GM12878 (cell line): ENCODE measurements around the gene RYK. TPM values are rescaled to one million over a fixed set of nuclear protein-coding genes. Genes with fewer than 3 reads are reported as not detected.

Source experiments
- ATAC-seq: fragments of 200-7000 bp; cut with Tn5 transposase; 3 replicates; pipeline ENCODE4 v1.9.1; 2020; ENCODE audit warnings: mild to moderate bottlenecking, moderate library complexity
- BruUV-seq: library from RNA; stranded (reverse); fragments of 400-500 nt; replicated peaks from 2 replicates; lab custom pipeline; 2021; lab: Mats Ljungman, UMichigan
- CTCF ChIA-PET: fragments of 300-600 bp; sonication (Branson Sonifier 250); formaldehyde crosslinking; extraction: SDS; loops from one replicate; lab custom pipeline; 2021; ENCODE audit warnings: inconsistent platforms; lab: Yijun Ruan, JAX
- POLR2A ChIA-PET: fragments of 350-600 bp; formaldehyde crosslinking; extraction: SDS; loops from one replicate; lab custom pipeline; 2021; ENCODE audit warnings: inconsistent platforms; lab: Charles Lee
- RAD21 ChIA-PET: fragments of 300-600 bp; sonication (Branson Sonifier 250); formaldehyde crosslinking; loops from one replicate; lab custom pipeline; 2023; ENCODE audit warnings: antibody characterized with exemption; ENCODE audit not compliant: unreplicated experiment; lab: Charles Lee
- SMC1A ChIA-PET: fragments of 300-600 bp; sonication (Branson Sonifier 250); formaldehyde crosslinking; loops from one replicate; lab custom pipeline; 2023; ENCODE audit not compliant: unreplicated experiment, uncharacterized antibody; lab: Charles Lee
- DNase-seq: peaks from one replicate; pipeline ENCODE4 v3.0.0-alpha.2; 2011; ENCODE audit warnings: low read depth, low spot score
- FAIRE-seq: peaks from 3 replicates; lab custom pipeline; 2011; peaks lifted over from hg19 to GRCh38; lab: Jason Lieb, UNC
- H2AFZ ChIP-seq: 2 replicates; pipeline ENCODE4 v1.6.0; 2011; ENCODE audit warnings: low read depth, low read length, control low read depth; ENCODE audit not compliant: control insufficient read depth
- H3K27ac ChIP-seq: 2 replicates; pipeline ENCODE4 v1.5.1; 2011; ENCODE audit warnings: control low read depth; ENCODE audit not compliant: control insufficient read depth, insufficient read depth
- H3K27me3 ChIP-seq, 2 experiments: replicated peaks in 1 of 2; 2 replicates each; pipeline versions ENCODE4 v1.6.0 to v1.6.1; 2011; ENCODE audit warnings: low read length in 1 of 2; ENCODE audit not compliant: control insufficient read depth in 2 of 2, insufficient read depth in 2 of 2
- H3K36me3 ChIP-seq, 2 experiments: 2 replicates each; pipeline ENCODE4 v1.5.1; 2011; ENCODE audit warnings: low read length in 1 of 2; ENCODE audit not compliant: control insufficient read depth in 2 of 2, insufficient read depth in 2 of 2
- H3K4me1 ChIP-seq: 2 replicates; pipeline ENCODE4 v1.6.1; 2011; ENCODE audit warnings: mild to moderate bottlenecking, low read length, moderate library complexity, mixed read lengths; ENCODE audit not compliant: control insufficient read depth, insufficient read depth
- H3K4me2 ChIP-seq: 2 replicates; pipeline ENCODE4 v1.6.0; 2011; ENCODE audit warnings: control low read depth; ENCODE audit not compliant: control insufficient read depth, insufficient read depth
- H3K4me3 ChIP-seq: fragments of 200-600 bp; sonication (generic); 2 replicates; pipeline ENCODE4 v1.5.1; 2016
- H3K79me2 ChIP-seq: 2 replicates; pipeline ENCODE4 v1.6.0; 2011; ENCODE audit warnings: low read length; ENCODE audit not compliant: control insufficient read depth, insufficient read depth
- H3K9ac ChIP-seq: 2 replicates; pipeline ENCODE4 v1.8.0; 2011; ENCODE audit warnings: low read length, control low read depth, mixed read lengths; ENCODE audit not compliant: control insufficient read depth, insufficient read depth
- H3K9me3 ChIP-seq: replicated peaks from 3 replicates; pipeline ENCODE4 v1.5.1; 2011; ENCODE audit warnings: mild to moderate bottlenecking, low read length; ENCODE audit not compliant: control insufficient read depth, insufficient read depth
- H4K20me1 ChIP-seq: 2 replicates; pipeline ENCODE4 v1.6.0; 2011; ENCODE audit not compliant: control insufficient read depth, insufficient read depth
- CBFB ChIP-seq: IDR thresholded peaks from 2 replicates; pipeline ENCODE4 v1.6.1; 2016; ENCODE audit warnings: antibody characterized with exemption, low read depth
- IKZF1 ChIP-seq: fragments of 450-650 bp; conservative IDR thresholded peaks from 2 replicates; pipeline ENCODE4 v1.6.1; 2017; ENCODE audit warnings: antibody characterized with exemption, mild to moderate bottlenecking
- IKZF2 ChIP-seq, 2 experiments: fragments of 450-650 bp; IDR thresholded peaks; 2 replicates each; pipeline ENCODE4 v1.6.1; 2017; ENCODE audit warnings: mild to moderate bottlenecking in 2 of 2, moderate library complexity in 2 of 2
- MEF2B ChIP-seq: fragments of 450-650 bp; IDR thresholded peaks from 2 replicates; pipeline ENCODE4 v1.6.1; 2018; ENCODE audit warnings: mild to moderate bottlenecking, moderate library complexity; ENCODE audit not compliant: partially characterized antibody, poor library complexity, severe bottlenecking
- NFIC ChIP-seq: IDR thresholded peaks from 2 replicates; pipeline ENCODE4 v1.6.1; 2012; ENCODE audit warnings: low read depth, mild to moderate bottlenecking, inconsistent platforms, low read length, moderate library complexity
- PAX5 ChIP-seq: IDR thresholded peaks from 2 replicates; pipeline ENCODE4 v1.6.1; 2011; ENCODE audit warnings: low read depth, low read length, borderline replicate concordance
- SPI1 ChIP-seq: IDR thresholded peaks from 2 replicates; pipeline ENCODE4 v1.6.1; 2011; ENCODE audit warnings: low read depth, mild to moderate bottlenecking, low read length, moderate library complexity, borderline replicate concordance; ENCODE audit not compliant: insufficient read depth
- SREBF2 ChIP-seq: IDR thresholded peaks from 2 replicates; pipeline ENCODE4 v1.6.1; 2012; ENCODE audit warnings: mild to moderate bottlenecking, low read length
- TCF3 ChIP-seq: IDR thresholded peaks from 2 replicates; pipeline ENCODE4 v1.6.1; 2012; ENCODE audit warnings: low read depth, mild to moderate bottlenecking, low read length, borderline replicate concordance; ENCODE audit not compliant: insufficient read depth
- USF1 ChIP-seq: IDR thresholded peaks from 2 replicates; pipeline ENCODE4 v1.6.1; 2011; ENCODE audit warnings: borderline replicate concordance, low read depth, mild to moderate bottlenecking, moderate library complexity, mixed read lengths, low read length; ENCODE audit not compliant: insufficient read depth; ENCODE audit errors: extremely low read length
- ZNF207 ChIP-seq: fragments of 450-650 bp; IDR thresholded peaks from 2 replicates; pipeline ENCODE4 v1.6.1; 2014; ENCODE audit warnings: antibody characterized with exemption, mild to moderate bottlenecking, borderline replicate concordance
- ZNF24 ChIP-seq: fragments of 450-650 bp; IDR thresholded peaks from 2 replicates; pipeline ENCODE4 v1.6.1; 2017; ENCODE audit warnings: antibody characterized with exemption, mild to moderate bottlenecking
- ZNF274 ChIP-seq: IDR thresholded peaks from one replicate; pipeline ENCODE4 v1.8.0; 2011; ENCODE audit not compliant: insufficient read length, insufficient read depth
- WGBS: methylation state at CpG from one replicate; pipeline ENCODE4 v1.1.6; 2016; ENCODE audit warnings: low lambda C conversion rate; ENCODE audit not compliant: insufficient replicate concordance, insufficient coverage; ENCODE audit errors: missing lambda C conversion rate; 5-methylcytosine and 5-hydroxymethylcytosine counted together
- in situ Hi-C: fragments of 300-500 bp; cut with MboI; formaldehyde crosslinking; loops from 9 replicates; pipeline ENCODE4 v1.14.3; 2018; ENCODE audit warnings: mixed read lengths
- intact Hi-C: fragments of 100-400 bp; cut with micrococcal nuclease; formaldehyde crosslinking; loops from one replicate; pipeline ENCODE4 v1.14.2; 2022; ENCODE audit not compliant: unreplicated experiment
- polyA plus RNA-seq, 11 experiments: library from polyadenylated mRNA; depleted of rRNA in 4 of 11; unstranded in 6 of 11; stranded (reverse) in 5 of 11; fragments of >200 nt; fragmentation: Nextera tagmentation in 4 of 11; fragmentation: Illumina TruSeq in 1 of 11; extraction: Ambion mirVana in 4 of 11; extraction: Trizol in 1 of 11; gene quantifications; 1 replicate in 1 of 11; 2 replicates in 10 of 11; pipeline versions ENCODE4 v1.2.1 to v1.2.3, GENCODE V29; 2011 to 2016; ENCODE audit warnings: inconsistent platforms in 2 of 11, missing spikeins in 2 of 11, low read depth in 1 of 11
- total RNA-seq, 4 experiments: library from RNA; depleted of rRNA in 3 of 4; stranded (reverse); fragments of >200 nt in 3 of 4; fragmentation: Illumina TruSeq in 1 of 4; extraction: Trizol in 1 of 4; gene quantifications; 2 replicates each; pipeline versions ENCODE4 v1.2.1 to v1.2.3, GENCODE V29; 2013 to 2021
- TF ChIP-seq, protein P1 (sequence below): IDR thresholded peaks from 2 replicates; pipeline ENCODE4 v1.6.1; 2011; ENCODE audit warnings: borderline replicate concordance, low read depth, mild to moderate bottlenecking, moderate library complexity, low read length; ENCODE audit not compliant: insufficient read depth, poor library complexity, severe bottlenecking

Gene RYK
- total and polyA plus RNA-seq, 10 of the 15 experiments (the other 5 are each of a cell fraction or from before 2014, with no cell fraction given) = 2.0 to 25.1 (median 11.1) TPM

- no peaks in the 10 kb centered on the region for H3K36me3 ChIP-seq
- CTCF ChIA-PET = interaction anchor here (0.9 to 1.6 kb wide), 2 partner anchors 31 to 43 kb away, joined by 4 to 5 read pairs; no protein-coding TSS in a partner anchor
- TF ChIP-seq SPI1 (peak; percentile 73), ZNF207 (no peak), IKZF2 (IDR thresholded peaks at IDR 0.05) (peak; percentile 37 to 40; a peak in 3 of 4 replicates)
- TF ChIP-seq, all 136 proteins: peak for 2
- ChIA-PET POLR2A (no interaction called here), SMC1A (no interaction called here), RAD21 (no interaction called here)
- Histone ChIP-seq H3K4me2 (no peak overlapping the region), H3K27ac (no peak overlapping the region), H3K9me3 (no peaks in the 10 kb centered on the region), H3K4me3 (no peak overlapping the region), H3K9ac (no peak overlapping the region), H3K79me2 (no peaks in the 10 kb centered on the region), H3K4me1 (peaks cover 9% of the 10 kb centered on the region; the same call in 1 of the 2 replicates), H3K27me3 (peaks cover 0 to 2% of the 10 kb centered on the region in 2 experiments; a peak in 1 of 4 replicates), H2AFZ (no peak overlapping the region), H4K20me1 (no peaks in the 10 kb centered on the region)
- in situ Hi-C loops (no loop called here), intact Hi-C loops (no loop called here)
- BruUV-seq = no TSS peak
- FAIRE-seq (no peak), DNase-seq (no peak), ATAC-seq (peak; percentile 24; the same call in 2 of the 3 replicates)
Measured at GRCh38 chr3:134255404-134255803, 4.7 kb upstream of the RYK start.

DNA sequence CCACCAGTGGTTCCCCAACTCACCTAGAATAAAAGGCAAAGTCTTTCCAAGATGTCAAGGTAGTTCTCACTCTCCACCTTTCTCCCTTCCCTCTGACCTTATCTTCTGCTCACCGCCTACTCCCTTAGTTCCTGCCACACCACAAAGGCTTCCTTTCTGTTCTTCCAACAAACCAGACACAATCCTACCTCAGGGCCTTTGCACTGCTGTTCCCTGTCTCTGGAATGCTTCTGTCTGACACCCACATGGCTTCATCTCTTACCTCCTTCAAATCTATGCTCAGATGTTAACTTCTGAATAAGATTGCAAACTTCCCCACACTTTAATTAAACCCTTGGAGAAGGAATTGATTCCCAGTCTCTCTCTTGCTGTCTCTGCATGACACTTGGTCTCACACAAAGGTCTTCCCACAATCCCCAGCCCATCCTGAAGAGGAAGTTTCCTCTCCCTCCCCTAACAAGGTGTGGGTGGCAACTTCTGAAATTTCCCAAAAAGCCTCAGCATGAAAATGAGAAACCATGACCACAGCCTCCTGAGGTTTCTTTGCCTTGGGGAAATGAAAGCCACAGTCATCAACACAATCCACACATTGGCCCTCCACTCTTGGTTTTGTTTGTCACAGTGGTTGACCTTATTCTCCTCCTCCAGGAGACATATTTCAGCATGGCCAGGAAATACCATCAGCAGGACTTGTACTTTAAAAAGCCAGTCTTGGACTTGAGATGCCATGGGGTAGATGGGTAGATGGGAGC lies 3.0 kb upstream of the RYK start:
- Histone ChIP-seq H3K36me3 (no peaks in the 10 kb centered on the region), H3K4me1 (peaks cover 9% of the 10 kb centered on the region), H3K9ac (no peak overlapping the region), H3K27me3 (no peaks in the 10 kb centered on the region), H3K4me2 (no peak overlapping the region), H2AFZ (no peak overlapping the region), H3K79me2 (peaks cover 3% of the 10 kb centered on the region), H4K20me1 (no peaks in the 10 kb centered on the region), H3K27ac (no peak overlapping the region), H3K9me3 (no peaks in the 10 kb centered on the region), H3K4me3 (no peak overlapping the region)
- ChIA-PET RAD21 (no interaction called here), POLR2A (no interaction called here), SMC1A (no interaction called here), CTCF (no interaction called here)
- no peak for FAIRE-seq
- intact Hi-C loops = loop anchor here (5.0 kb wide), 1 partner anchor 39 kb away; no protein-coding TSS in a partner anchor
- DNase-seq = no peak
- BruUV-seq = no TSS peak
- no peak for ATAC-seq
- 20% methylated on average over 1 of the region's 1 CpG for WGBS
- in situ Hi-C loops = no loop called here
- TF ChIP-seq ZNF24 = no peak
- TF ChIP-seq ZNF274 = no peak
- no peak for TF ChIP-seq USF1
- peak; percentile 61; the same call in 1 of the 2 replicates for TF ChIP-seq PAX5
- no peak for TF ChIP-seq TCF3
- TF ChIP-seq CBFB = peak; percentile 62
- TF ChIP-seq NFIC = peak; percentile 56; the same call in 1 of the 2 replicates
- no peak for TF ChIP-seq SREBF2
- peak; percentile 16 for TF ChIP-seq MEF2B
- peak; percentile 67 to 75 for TF ChIP-seq IKZF2 (IDR thresholded peaks at IDR 0.05)
- TF ChIP-seq SPI1 = 0 out of 2 replicates have a peak, but pooled peaks have one; percentile 15
- peak; percentile 63; the same call in 1 of the 2 replicates for TF ChIP-seq IKZF1
- TF ChIP-seq, protein P1, sequence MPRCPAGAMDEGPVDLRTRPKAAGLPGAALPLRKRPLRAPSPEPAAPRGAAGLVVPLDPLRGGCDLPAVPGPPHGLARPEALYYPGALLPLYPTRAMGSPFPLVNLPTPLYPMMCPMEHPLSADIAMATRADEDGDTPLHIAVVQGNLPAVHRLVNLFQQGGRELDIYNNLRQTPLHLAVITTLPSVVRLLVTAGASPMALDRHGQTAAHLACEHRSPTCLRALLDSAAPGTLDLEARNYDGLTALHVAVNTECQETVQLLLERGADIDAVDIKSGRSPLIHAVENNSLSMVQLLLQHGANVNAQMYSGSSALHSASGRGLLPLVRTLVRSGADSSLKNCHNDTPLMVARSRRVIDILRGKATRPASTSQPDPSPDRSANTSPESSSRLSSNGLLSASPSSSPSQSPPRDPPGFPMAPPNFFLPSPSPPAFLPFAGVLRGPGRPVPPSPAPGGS = no peak
